HepG2 (cell line): ENCODE results near the gene IL17D. TPM values are rescaled to one million over a fixed set of nuclear protein-coding genes. Genes with fewer than 3 reads are reported as not detected.

Source experiments
- HIC2 ChIP-seq: sonication (generic); formaldehyde crosslinking; IDR thresholded peaks from 2 replicates; pipeline ENCODE4 v1.9.0; 2022; ENCODE audit warnings: low read depth, missing genetic modification reagents
- ISL2 ChIP-seq: sonication (generic); formaldehyde crosslinking; IDR thresholded peaks from 2 replicates; pipeline ENCODE4 v1.5.0; 2020; ENCODE audit warnings: missing genetic modification reagents
- ZC3H13 ChIP-seq: sonication (generic); formaldehyde crosslinking; IDR thresholded peaks from 2 replicates; pipeline ENCODE4 v1.8.1; 2023; ENCODE audit warnings: mild to moderate bottlenecking, missing genetic modification reagents, moderate library complexity
- ZNF142 ChIP-seq: sonication (generic); formaldehyde crosslinking; IDR thresholded peaks from 2 replicates; pipeline ENCODE4 v1.4.0; 2020; ENCODE audit warnings: missing genetic modification reagents
- ZNF333 ChIP-seq: sonication (generic); formaldehyde crosslinking; IDR thresholded peaks from 2 replicates; pipeline ENCODE4 v1.4.0; 2020; ENCODE audit warnings: mild to moderate bottlenecking, missing genetic modification reagents, borderline replicate concordance
- ZNF570 ChIP-seq: sonication (generic); formaldehyde crosslinking; IDR thresholded peaks from 2 replicates; pipeline ENCODE4 v1.4.0; 2020; ENCODE audit warnings: mild to moderate bottlenecking, missing genetic modification reagents, borderline replicate concordance
- polyA plus RNA-seq, 8 experiments: library from polyadenylated mRNA; depleted of rRNA in 3 of 8; stranded (reverse) in 7 of 8; unstranded in 1 of 8; fragments of >200 nt; fragmentation: Illumina TruSeq in 4 of 8; extraction: Trizol in 4 of 8; gene quantifications; 2 replicates each; pipeline versions ENCODE4 v1.2.1 to v1.2.3, GENCODE V29; 2011 to 2016; ENCODE audit warnings: low read depth in 4 of 8, missing spikeins in 1 of 8, mixed read lengths in 1 of 8; ENCODE audit not compliant: insufficient read depth in 1 of 8
- total RNA-seq, 5 experiments: library from RNA; depleted of rRNA; stranded (reverse); fragments of >200 nt; fragmentation: Illumina TruSeq; extraction: Trizol; gene quantifications; 2 replicates each; pipeline ENCODE4 v1.2.3, GENCODE V29; 2016; ENCODE audit warnings: low read depth in 1 of 5

IL17D gene
- total and polyA plus RNA-seq, 2 of the 13 experiments (the other 11 are each of a cell fraction or from before 2014, with no cell fraction given): 1.1 to 2.2 TPM

- TF ChIP-seq ZNF142 (CRISPR knock-in tag) (no peak), ZC3H13 (CRISPR knock-in tag) (no peak), HIC2 (no peak), ZNF570 (no peak), ZNF333 (CRISPR knock-in tag) (no peak), ISL2 (CRISPR knock-in tag) (no peak)
Observed at GRCh38 chr13:20669162-20669561, 34.3 kb upstream of the IL17D start (continued).
